HEK293 (cell line): ENCODE results near the gene KATNA1.

Source experiments
- KLF9 ChIP-seq: fragments of 450-650 bp; formaldehyde crosslinking; IDR thresholded peaks from 2 replicates; pipeline ENCODE4 v1.5.1; 2016; ENCODE audit warnings: missing biosample characterization, missing genetic modification characterization, low read depth
- PRDM4 ChIP-seq: fragments of 450-650 bp; formaldehyde crosslinking; IDR thresholded peaks from 2 replicates; pipeline ENCODE4 v1.5.1; 2017; ENCODE audit warnings: missing biosample characterization, missing genetic modification characterization
- RBAK ChIP-seq: fragments of 450-650 bp; formaldehyde crosslinking; IDR thresholded peaks from 2 replicates; pipeline ENCODE4 v1.5.1; 2016; ENCODE audit warnings: missing biosample characterization, missing genetic modification characterization
- TRIM28 ChIP-seq: IDR thresholded peaks from 2 replicates; pipeline ENCODE4 v1.6.1; 2011; ENCODE audit warnings: low read length, control low read depth, borderline replicate concordance
- YY1 ChIP-seq: fragments of 450-650 bp; formaldehyde crosslinking; IDR thresholded peaks from 2 replicates; pipeline ENCODE4 v1.5.1; 2018; ENCODE audit warnings: missing biosample characterization, missing genetic modification characterization
- ZFHX2 ChIP-seq: fragments of 450-650 bp; formaldehyde crosslinking; conservative IDR thresholded peaks from 2 replicates; pipeline ENCODE4 v1.5.1; 2016; ENCODE audit warnings: missing biosample characterization, missing genetic modification characterization
- ZIC2 ChIP-seq: fragments of 450-650 bp; formaldehyde crosslinking; IDR thresholded peaks from 2 replicates; pipeline ENCODE4 v1.5.1; 2016; ENCODE audit warnings: missing biosample characterization, missing genetic modification characterization
- ZNF10 ChIP-seq: fragments of 450-650 bp; formaldehyde crosslinking; IDR thresholded peaks from 2 replicates; pipeline ENCODE4 v1.5.1; 2017; ENCODE audit warnings: missing biosample characterization, missing genetic modification characterization
- ZNF155 ChIP-seq: fragments of 450-650 bp; formaldehyde crosslinking; IDR thresholded peaks from 2 replicates; pipeline ENCODE4 v1.5.1; 2016; ENCODE audit warnings: missing biosample characterization, missing genetic modification characterization
- ZNF175 ChIP-seq: fragments of 450-650 bp; formaldehyde crosslinking; IDR thresholded peaks from 2 replicates; pipeline ENCODE4 v1.5.1; 2016; ENCODE audit warnings: missing biosample characterization, missing genetic modification characterization
- ZNF19 ChIP-seq: fragments of 450-650 bp; formaldehyde crosslinking; IDR thresholded peaks from 2 replicates; pipeline ENCODE4; 2016; ENCODE audit warnings: missing biosample characterization, missing genetic modification characterization, low read depth
- ZNF214 ChIP-seq: fragments of 450-650 bp; formaldehyde crosslinking; IDR thresholded peaks from 2 replicates; pipeline ENCODE4 v1.5.1; 2017; ENCODE audit warnings: missing biosample characterization, mild to moderate bottlenecking, missing genetic modification characterization, borderline replicate concordance
- ZNF324 ChIP-seq: fragments of 450-650 bp; formaldehyde crosslinking; IDR thresholded peaks from 2 replicates; pipeline ENCODE4 v1.5.1; 2016; ENCODE audit warnings: missing biosample characterization, missing genetic modification characterization
- ZNF335 ChIP-seq: fragments of 450-650 bp; formaldehyde crosslinking; conservative IDR thresholded peaks from 2 replicates; pipeline ENCODE4 v1.5.1; 2016; ENCODE audit warnings: missing biosample characterization, missing genetic modification characterization
- ZNF37A ChIP-seq: fragments of 450-650 bp; IDR thresholded peaks from 2 replicates; pipeline ENCODE4 v1.5.1; 2018; ENCODE audit warnings: missing biosample characterization, missing genetic modification characterization
- ZNF394 ChIP-seq: fragments of 450-650 bp; formaldehyde crosslinking; IDR thresholded peaks from 2 replicates; pipeline ENCODE4 v1.5.1; 2016; ENCODE audit warnings: missing biosample characterization, missing genetic modification characterization, mild to moderate bottlenecking, moderate library complexity, borderline replicate concordance
- ZNF488 ChIP-seq: fragments of 450-650 bp; formaldehyde crosslinking; IDR thresholded peaks from 2 replicates; pipeline ENCODE4 v1.5.1; 2016; ENCODE audit warnings: missing biosample characterization, missing genetic modification characterization
- ZNF529 ChIP-seq: fragments of 450-650 bp; formaldehyde crosslinking; IDR thresholded peaks from 2 replicates; pipeline ENCODE4 v1.5.1; 2017; ENCODE audit warnings: missing genetic modification characterization, missing biosample characterization; ENCODE audit not compliant: insufficient replicate concordance
- ZNF530 ChIP-seq: fragments of 450-650 bp; formaldehyde crosslinking; IDR thresholded peaks from 2 replicates; pipeline ENCODE4 v1.5.1; 2016; ENCODE audit warnings: low read depth, missing biosample characterization, missing genetic modification characterization
- ZNF596 ChIP-seq: fragments of 450-650 bp; IDR thresholded peaks from 2 replicates; pipeline ENCODE4 v1.5.0; 2018; ENCODE audit warnings: missing biosample characterization, mild to moderate bottlenecking, missing genetic modification characterization, moderate library complexity
- ZNF610 ChIP-seq: fragments of 450-650 bp; formaldehyde crosslinking; IDR thresholded peaks from 2 replicates; pipeline ENCODE4 v1.5.1; 2016; ENCODE audit warnings: missing biosample characterization, missing genetic modification characterization, borderline replicate concordance
- TF ChIP-seq, protein P1 (sequence below): fragments of 450-650 bp; formaldehyde crosslinking; IDR thresholded peaks from 2 replicates; pipeline ENCODE4 v1.5.1; 2017; ENCODE audit warnings: missing biosample characterization, mild to moderate bottlenecking, missing genetic modification characterization, moderate library complexity
- TF ChIP-seq, protein P2 (sequence below): fragments of 450-650 bp; IDR thresholded peaks from 2 replicates; pipeline ENCODE4 v1.5.1; 2018; ENCODE audit warnings: missing biosample characterization, mild to moderate bottlenecking, missing genetic modification characterization
- TF ChIP-seq, protein P3 (sequence below): fragments of 450-650 bp; formaldehyde crosslinking; IDR thresholded peaks from 2 replicates; pipeline ENCODE4 v1.5.1; 2016; ENCODE audit warnings: missing biosample characterization, missing genetic modification characterization
- TF ChIP-seq, protein P4 (sequence below): fragments of 450-650 bp; formaldehyde crosslinking; IDR thresholded peaks from 2 replicates; pipeline ENCODE4 v1.5.1; 2017; ENCODE audit warnings: missing biosample characterization, missing genetic modification characterization

The KATNA1 gene

DNA sequence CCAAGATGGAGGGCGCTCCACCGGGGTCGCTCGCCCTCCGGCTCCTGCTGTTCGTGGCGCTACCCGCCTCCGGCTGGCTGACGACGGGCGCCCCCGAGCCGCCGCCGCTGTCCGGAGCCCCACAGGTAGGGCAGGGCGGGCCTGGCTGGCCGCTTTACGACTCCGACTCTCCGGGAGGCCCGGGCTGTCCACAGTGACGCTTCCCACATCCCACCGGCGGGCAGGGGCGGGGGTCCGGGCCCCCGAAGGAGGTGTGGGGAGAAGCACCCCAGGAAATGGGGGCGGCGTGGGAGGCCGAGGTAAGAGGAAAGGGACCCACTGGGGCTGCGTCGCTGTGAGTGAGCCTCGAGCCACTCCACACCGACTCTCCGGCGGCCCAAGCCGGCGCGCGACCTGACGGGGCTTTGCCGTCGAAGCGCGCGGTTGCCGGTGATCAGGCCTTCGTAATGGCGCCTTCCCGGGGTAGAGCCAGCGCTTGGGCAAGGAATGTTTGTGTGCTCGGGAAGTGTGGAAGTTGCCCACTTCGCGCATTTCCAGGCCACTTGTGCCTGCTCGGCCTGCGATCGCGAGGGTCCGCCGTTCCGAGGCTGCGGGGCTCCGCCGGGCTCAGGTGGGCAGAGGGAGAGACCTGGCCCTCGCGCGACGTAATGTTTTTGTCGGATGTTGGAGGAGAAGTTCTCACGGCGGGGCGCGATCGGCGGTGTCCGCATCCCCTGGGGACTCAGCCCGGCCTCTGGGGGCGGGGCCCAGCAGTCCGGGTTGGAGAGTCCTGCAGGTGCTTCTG is 81.9 kb downstream of the KATNA1 start (continued):
- TF ChIP-seq, protein P1, sequence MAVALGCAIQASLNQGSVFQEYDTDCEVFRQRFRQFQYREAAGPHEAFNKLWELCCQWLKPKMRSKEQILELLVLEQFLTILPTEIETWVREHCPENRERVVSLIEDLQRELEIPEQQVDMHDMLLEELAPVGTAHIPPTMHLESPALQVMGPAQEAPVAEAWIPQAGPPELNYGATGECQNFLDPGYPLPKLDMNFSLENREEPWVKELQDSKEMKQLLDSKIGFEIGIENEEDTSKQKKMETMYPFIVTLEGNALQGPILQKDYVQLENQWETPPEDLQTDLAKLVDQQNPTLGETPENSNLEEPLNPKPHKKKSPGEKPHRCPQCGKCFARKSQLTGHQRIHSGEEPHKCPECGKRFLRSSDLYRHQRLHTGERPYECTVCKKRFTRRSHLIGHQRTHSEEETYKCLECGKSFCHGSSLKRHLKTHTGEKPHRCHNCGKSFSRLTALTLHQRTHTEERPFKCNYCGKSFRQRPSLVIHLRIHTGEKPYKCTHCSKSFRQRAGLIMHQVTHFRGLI: peak; percentile 88
- peak; percentile 87 for TF ChIP-seq ZIC2 (tag by site-specific recombination)
- TF ChIP-seq, protein P2, sequence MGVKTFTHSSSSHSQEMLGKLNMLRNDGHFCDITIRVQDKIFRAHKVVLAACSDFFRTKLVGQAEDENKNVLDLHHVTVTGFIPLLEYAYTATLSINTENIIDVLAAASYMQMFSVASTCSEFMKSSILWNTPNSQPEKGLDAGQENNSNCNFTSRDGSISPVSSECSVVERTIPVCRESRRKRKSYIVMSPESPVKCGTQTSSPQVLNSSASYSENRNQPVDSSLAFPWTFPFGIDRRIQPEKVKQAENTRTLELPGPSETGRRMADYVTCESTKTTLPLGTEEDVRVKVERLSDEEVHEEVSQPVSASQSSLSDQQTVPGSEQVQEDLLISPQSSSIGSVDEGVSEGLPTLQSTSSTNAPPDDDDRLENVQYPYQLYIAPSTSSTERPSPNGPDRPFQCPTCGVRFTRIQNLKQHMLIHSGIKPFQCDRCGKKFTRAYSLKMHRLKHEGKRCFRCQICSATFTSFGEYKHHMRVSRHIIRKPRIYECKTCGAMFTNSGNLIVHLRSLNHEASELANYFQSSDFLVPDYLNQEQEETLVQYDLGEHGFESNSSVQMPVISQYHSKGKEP (tag by site-specific recombination): no peak
- 0 out of 2 replicates have a peak, but pooled peaks have one; percentile 35 for TF ChIP-seq ZNF394 (tag by site-specific recombination)
- peak; percentile 67 for TF ChIP-seq YY1 (tag by site-specific recombination)
- no peak for TF ChIP-seq ZNF155 (tag by site-specific recombination)
- TF ChIP-seq ZNF610: 0 out of 2 replicates have a peak, but pooled peaks have one; percentile 41
- TF ChIP-seq TRIM28: no peak
- TF ChIP-seq ZNF596 (tag by site-specific recombination): 0 out of 2 replicates have a peak, but pooled peaks have one; percentile 9
- TF ChIP-seq ZNF10 (tag by site-specific recombination): no peak
- TF ChIP-seq ZNF335 (tag by site-specific recombination): peak; percentile 92
- peak; percentile 92 for TF ChIP-seq ZFHX2 (tag by site-specific recombination)
- TF ChIP-seq ZNF19 (tag by site-specific recombination): no peak
- TF ChIP-seq ZNF529 (tag by site-specific recombination): no peak
- no peak for TF ChIP-seq ZNF175 (tag by site-specific recombination)
- no peak for TF ChIP-seq ZNF37A
- no peak for TF ChIP-seq ZNF488 (tag by site-specific recombination)
- TF ChIP-seq, protein P3, sequence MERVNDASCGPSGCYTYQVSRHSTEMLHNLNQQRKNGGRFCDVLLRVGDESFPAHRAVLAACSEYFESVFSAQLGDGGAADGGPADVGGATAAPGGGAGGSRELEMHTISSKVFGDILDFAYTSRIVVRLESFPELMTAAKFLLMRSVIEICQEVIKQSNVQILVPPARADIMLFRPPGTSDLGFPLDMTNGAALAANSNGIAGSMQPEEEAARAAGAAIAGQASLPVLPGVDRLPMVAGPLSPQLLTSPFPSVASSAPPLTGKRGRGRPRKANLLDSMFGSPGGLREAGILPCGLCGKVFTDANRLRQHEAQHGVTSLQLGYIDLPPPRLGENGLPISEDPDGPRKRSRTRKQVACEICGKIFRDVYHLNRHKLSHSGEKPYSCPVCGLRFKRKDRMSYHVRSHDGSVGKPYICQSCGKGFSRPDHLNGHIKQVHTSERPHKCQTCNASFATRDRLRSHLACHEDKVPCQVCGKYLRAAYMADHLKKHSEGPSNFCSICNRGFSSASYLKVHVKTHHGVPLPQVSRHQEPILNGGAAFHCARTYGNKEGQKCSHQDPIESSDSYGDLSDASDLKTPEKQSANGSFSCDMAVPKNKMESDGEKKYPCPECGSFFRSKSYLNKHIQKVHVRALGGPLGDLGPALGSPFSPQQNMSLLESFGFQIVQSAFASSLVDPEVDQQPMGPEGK: peak; percentile 88
- no peak for TF ChIP-seq ZNF530 (tag by site-specific recombination)
- TF ChIP-seq ZNF214 (tag by site-specific recombination): no peak
- TF ChIP-seq KLF9 (tag by site-specific recombination): peak; percentile 47; the same call in 1 of the 2 replicates
- TF ChIP-seq, protein P4, sequence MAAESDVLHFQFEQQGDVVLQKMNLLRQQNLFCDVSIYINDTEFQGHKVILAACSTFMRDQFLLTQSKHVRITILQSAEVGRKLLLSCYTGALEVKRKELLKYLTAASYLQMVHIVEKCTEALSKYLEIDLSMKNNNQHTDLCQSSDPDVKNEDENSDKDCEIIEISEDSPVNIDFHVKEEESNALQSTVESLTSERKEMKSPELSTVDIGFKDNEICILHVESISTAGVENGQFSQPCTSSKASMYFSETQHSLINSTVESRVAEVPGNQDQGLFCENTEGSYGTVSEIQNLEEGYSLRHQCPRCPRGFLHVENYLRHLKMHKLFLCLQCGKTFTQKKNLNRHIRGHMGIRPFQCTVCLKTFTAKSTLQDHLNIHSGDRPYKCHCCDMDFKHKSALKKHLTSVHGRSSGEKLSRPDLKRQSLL (tag by site-specific recombination): 0 out of 2 replicates have a peak, but pooled peaks have one; percentile 8
- TF ChIP-seq PRDM4 (tag by site-specific recombination): no peak
- TF ChIP-seq ZNF324 (tag by site-specific recombination): no peak
- no peak for TF ChIP-seq RBAK (tag by site-specific recombination)
